Measurements from ENCODE around the gene IPO11.

DNA sequence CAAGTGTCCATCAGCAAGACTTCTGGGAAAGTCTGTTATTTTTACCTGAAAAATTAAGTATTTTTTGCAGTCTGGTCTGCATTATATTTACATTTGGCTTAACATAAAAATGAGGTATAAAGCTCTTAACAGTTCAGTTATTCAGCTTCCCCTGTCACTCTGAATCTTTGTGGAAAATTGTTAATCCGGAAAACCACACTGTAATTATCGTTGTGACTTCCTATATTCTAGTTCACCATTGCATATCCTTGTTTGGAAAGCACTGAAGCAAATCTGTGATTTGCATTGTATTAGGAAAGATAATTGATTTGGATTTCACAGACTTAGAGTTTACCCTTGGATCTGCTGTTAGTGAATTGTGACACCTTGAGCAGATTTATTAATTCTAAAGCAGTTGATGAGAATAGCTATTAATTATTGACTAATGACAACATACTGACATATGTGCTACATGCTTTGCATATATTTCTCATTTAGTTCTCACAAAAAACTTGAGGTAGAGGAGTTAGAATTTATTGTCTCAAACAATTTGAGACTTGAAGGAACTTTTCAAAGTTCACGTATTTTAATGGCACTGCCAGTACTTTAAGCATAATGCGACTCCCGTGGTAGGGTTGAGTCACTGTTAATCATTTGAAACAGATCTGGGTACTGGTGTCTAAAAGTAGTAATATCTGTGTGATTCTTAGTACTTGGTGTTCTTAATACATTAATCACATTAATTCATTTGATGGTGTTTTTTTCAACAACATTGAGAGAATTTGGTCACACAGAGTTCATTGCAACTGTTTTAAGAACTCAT lies 94.3 kb downstream of the IPO11 start:
- TF ChIP-seq, protein P1, sequence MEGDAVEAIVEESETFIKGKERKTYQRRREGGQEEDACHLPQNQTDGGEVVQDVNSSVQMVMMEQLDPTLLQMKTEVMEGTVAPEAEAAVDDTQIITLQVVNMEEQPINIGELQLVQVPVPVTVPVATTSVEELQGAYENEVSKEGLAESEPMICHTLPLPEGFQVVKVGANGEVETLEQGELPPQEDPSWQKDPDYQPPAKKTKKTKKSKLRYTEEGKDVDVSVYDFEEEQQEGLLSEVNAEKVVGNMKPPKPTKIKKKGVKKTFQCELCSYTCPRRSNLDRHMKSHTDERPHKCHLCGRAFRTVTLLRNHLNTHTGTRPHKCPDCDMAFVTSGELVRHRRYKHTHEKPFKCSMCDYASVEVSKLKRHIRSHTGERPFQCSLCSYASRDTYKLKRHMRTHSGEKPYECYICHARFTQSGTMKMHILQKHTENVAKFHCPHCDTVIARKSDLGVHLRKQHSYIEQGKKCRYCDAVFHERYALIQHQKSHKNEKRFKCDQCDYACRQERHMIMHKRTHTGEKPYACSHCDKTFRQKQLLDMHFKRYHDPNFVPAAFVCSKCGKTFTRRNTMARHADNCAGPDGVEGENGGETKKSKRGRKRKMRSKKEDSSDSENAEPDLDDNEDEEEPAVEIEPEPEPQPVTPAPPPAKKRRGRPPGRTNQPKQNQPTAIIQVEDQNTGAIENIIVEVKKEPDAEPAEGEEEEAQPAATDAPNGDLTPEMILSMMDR (IDR thresholded peaks at IDR 0.05) = no peak
- TF ChIP-seq POLR2A (IDR thresholded peaks at IDR 0.05) = no peak
- no peak for TF ChIP-seq POLR2AphosphoS5 (IDR thresholded peaks at IDR 0.05)
